ENCODE measurements around the gene CA11.
"Not testable (repeated sequence)": the region's sequence is repeated elsewhere in the genome, so short reads cannot be mapped to it uniquely, and the experiment has no call there.

Gene CA11

GRCh38 chr19:48646001-48646721, at the start of gene CA11:
Gene CA11 (minus strand): TSS chr19:48646187. CDS start chr19:48645632, 555 bp downstream.
- peak in 3 of 4 experiments; percentile 82 to 90 (median 82) for DNase-seq (ENCODE audit: low read depth in 4 of 4, low spot score in 1 of 4)

- DNase-seq (ENCODE audit: low read depth in 4 of 4, low spot score in 1 of 4) = not testable (repeated sequence)
Measured at GRCh38 chr19:48693629-48694028, 47.6 kb upstream of the CA11 start.

DNA sequence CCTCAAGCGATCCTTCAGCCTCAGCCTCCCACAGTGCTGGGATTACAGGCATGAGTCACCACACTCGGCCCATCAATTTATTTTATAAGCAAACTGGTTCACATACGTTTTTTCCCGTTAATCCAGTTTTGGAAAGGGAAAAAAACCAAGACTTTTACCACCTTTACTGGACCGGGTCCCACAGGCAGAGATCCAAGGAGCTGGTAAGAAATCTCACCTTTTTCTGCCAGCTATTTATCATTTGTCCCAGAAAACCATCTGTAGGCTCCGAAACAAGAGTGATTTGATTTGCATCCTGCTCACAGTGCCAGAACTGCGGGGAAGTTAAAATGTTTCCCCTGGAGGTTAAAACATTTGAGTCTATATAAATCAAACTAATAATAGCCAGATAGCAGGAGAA, 43.5 kb upstream of the CA11 start:
- DNase-seq (ENCODE audit: low read depth in 4 of 4, low spot score in 1 of 4) = no peak

GRCh38 chr19:48687776-48688175, 41.8 kb upstream of the CA11 start:
- no peak for DNase-seq (ENCODE audit: low read depth in 4 of 4, low spot score in 1 of 4)

DNA sequence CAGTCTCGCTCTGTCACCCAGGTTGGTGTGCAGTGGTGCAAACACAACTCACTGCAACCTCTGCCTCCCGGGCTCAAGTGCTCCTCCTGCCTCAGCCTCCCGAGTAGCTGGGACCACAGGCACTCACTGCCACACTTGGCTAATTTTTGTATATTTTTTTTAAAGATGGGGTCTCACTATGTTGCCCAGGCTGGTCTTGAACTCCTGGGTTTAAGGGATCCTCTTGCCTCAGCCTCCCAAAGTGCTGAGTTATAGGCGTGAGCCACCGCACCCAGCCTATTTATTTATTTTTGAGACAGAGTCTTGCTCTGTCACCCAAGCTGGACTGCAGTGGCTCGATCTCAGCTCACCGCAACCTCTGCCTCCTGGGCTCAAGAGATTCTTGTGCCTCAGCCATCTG, 40.6 kb upstream of the CA11 start:
- DNase-seq (ENCODE audit: low read depth in 4 of 4, low spot score in 1 of 4) = not testable (repeated sequence)

DNA sequence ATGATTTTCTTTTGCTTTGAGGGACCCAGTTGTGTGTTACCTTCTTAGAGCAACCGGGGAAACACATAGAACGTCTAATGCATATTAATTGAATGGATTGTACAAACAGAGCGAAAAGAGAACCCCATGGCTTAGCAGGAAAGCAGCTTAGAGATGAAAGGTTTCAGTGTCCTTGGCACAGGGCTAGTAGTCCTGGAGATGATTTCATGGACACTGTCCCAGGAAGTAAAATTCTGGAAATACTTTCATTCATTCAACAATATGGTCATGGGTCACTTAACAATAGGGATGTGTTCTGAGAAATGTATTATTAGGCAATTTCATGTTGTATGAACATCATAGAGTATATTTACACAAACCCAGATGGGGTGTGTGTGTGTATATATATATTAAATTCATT, 40.1 kb upstream of the CA11 start:
- no peak for DNase-seq (ENCODE audit: low read depth in 4 of 4, low spot score in 1 of 4)

- no peak for DNase-seq (ENCODE audit: low read depth in 4 of 4, low spot score in 1 of 4)
Measured at GRCh38 chr19:48685583-48685982, 39.6 kb upstream of the CA11 start.

DNA sequence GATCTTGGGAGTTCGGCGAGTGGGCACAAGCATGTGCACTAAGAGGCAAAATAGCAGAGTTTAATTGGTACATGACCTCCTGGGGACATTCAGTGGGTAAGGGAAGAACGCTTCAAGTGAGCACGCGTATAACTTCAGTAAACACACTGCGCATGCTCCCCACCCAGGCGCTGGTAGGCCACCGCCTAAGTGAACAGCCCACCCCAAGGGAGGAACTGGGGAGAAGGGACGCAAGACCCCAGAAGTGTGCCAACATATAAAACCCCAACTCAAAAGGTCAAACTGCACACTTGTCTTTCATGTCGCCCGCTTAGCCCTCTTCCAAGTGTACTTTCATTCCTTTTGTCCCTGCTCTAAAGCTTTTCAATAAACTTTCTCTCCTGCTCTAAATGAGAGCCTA, 37.4 kb upstream of the CA11 start:
- DNase-seq (ENCODE audit: low read depth in 4 of 4, low spot score in 1 of 4) = peak in 1 of 4 experiments; percentile 4

- DNase-seq (ENCODE audit: low read depth in 4 of 4, low spot score in 1 of 4) = no peak
Measured at GRCh38 chr19:48681127-48681470, 35.1 kb upstream of the CA11 start.

DNA sequence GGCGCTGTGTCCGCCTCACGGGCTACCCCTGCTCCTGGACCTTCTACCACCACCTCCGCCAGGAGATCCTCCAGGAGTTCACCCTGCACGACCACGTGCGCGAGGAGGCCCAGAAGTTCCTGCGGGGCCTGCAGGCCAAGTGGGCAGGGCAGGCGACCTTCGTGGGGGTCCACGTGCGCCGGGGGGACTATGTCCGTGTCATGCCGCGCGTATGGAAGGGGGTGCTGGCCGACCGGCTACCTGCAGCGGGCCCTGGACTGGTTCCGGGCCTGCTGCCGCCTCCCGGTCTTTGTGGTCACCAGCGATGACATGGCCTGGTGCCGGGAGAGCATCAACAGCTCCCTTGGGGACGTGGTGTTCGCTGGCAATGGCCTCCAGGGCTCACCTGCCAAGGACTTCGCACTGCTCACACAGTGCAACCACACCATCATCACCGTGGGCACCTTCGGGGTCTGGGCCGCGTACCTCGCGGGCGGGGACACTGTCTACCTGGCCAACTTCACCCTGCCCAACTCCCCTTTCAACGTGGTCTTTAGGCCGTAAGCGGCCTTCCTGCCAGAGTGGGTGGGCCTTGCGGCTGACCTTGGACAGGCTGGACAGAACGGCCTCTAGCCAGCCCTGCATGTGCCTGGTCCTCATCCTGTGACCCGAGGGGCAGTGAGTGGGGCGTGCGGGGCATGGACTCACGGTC, 34.6 kb upstream of the CA11 start:
- no peak for DNase-seq (ENCODE audit: low read depth in 4 of 4, low spot score in 1 of 4)

GRCh38 chr19:48680006-48680405, 34.0 kb upstream of the CA11 start:
- DNase-seq (ENCODE audit: low read depth in 4 of 4, low spot score in 1 of 4) = not testable (repeated sequence)

GRCh38 chr19:48678201-48678600, 32.2 kb upstream of the CA11 start:
- no peak for DNase-seq (ENCODE audit: low read depth in 4 of 4, low spot score in 1 of 4)

DNA sequence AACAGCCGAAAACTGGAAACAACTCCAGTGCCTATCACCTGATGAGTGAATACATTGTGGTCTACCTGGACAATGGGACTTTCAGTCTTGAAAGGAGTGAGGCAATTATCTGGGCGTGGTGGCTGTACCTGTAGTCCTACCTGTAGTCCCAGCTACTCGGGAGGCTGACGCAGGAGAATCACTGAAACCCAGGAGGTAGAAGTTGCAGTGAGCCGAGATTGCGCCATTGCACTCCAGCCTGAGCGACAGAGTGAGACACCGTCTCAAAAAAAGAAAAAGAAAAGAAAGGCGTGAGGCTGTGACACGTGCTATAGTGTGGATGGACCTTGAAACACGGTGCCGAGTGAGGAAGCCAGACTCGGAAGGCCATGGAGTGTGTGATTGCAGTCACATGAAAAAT, 30.9 kb upstream of the CA11 start:
- no peak for DNase-seq (ENCODE audit: low read depth in 4 of 4, low spot score in 1 of 4)

- DNase-seq (ENCODE audit: low read depth in 4 of 4, low spot score in 1 of 4) = no peak
Measured at GRCh38 chr19:48676487-48676886, 30.5 kb upstream of the CA11 start.

GRCh38 chr19:48674921-48675824, 29.2 kb upstream of the CA11 start:
- peak; percentile 49 to 66 (median 51) for DNase-seq (ENCODE audit: low read depth in 4 of 4, low spot score in 1 of 4)

DNA sequence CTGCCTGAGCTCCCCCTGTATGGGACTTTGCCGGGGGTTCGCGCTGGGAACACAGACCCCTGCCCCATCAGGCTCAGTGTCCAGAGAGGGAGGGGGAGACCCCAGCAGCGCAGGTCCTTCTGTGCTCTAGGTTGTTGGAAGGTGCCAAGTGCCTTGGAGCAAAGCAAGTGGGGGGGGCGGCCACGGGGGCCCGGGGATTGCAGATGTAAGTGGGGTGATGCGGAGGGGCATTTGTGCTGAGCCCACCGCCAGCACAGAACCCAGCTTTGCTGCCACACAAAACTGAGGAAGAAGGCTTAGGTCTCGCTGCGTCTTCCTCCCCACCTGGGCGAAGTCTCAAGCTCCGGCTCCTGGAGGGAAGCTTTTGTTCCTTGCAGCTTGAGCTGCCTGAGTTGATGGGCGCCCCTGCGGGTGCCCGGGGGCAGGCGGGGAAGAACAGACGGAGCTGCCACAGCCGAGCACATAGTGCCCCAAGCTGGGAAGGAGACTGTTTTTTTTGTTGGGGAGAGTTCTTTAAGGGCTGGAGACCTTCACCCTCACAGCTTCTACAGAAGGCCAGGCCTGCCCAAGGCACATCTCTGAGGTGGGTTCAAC, 28.3 kb upstream of the CA11 start:
- no peak for DNase-seq (ENCODE audit: low read depth in 4 of 4, low spot score in 1 of 4)

DNA sequence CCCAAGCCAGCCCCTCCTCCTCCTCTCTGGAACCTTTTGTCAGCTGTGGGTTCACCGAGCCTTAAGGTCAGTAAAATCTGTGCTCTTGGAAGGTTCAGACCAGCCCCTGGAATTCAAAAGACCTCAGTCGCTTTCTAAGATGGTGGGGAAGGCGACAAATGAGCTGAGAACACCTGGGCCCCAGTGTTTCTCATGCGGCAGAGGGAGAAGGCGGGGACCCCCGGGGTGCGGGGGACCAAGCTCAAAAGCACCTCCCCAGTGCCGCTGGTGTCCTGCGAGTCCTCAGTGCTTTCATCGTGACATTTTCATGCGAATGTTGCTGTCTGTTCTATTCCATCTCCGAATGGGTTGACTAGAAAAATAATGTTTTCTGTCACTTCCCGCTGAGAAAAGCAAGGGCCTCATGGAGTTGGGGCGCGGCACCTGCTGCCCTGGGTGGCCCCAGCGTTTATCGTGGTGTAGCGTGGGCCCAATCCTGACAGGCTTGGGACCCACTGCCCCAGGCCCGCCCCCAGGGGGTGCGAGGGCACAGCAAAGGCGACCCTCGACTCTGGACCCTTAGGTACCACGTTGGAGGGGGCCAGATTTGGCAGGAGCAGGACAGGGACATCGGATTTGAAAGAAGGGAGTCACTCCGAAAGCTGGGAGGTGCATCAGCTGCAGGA, 27.6 kb upstream of the CA11 start:
- DNase-seq (ENCODE audit: low read depth in 4 of 4, low spot score in 1 of 4) = no peak

DNA sequence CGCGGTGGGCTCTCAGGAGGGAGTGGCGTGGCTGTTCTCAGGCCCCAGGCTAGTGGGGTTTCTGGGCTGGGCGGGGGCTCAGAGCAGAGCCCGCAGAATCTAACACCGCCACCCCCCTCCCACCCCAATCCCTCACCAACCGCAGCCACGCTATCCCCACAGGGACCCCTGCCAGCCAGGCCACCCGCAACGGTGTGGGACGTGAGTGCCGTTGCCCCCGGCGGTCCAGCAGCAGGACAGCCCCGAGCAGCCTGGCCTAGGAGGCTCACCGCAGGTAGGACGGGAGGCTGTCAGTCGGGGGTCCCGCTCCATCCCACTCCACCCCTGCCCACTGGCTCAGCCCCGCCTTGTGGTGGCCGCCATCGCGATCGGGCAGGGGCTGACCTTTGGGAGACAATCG, 27.0 kb upstream of the CA11 start, which contains the start of gene NTN5:
Gene NTN5 (minus strand): TSS at position 24 of the 400 bp plus-strand sequence. CDS start 2,031 bp downstream, outside the sequence.
- DNase-seq (ENCODE audit: low read depth in 4 of 4, low spot score in 1 of 4) = no peak

DNA sequence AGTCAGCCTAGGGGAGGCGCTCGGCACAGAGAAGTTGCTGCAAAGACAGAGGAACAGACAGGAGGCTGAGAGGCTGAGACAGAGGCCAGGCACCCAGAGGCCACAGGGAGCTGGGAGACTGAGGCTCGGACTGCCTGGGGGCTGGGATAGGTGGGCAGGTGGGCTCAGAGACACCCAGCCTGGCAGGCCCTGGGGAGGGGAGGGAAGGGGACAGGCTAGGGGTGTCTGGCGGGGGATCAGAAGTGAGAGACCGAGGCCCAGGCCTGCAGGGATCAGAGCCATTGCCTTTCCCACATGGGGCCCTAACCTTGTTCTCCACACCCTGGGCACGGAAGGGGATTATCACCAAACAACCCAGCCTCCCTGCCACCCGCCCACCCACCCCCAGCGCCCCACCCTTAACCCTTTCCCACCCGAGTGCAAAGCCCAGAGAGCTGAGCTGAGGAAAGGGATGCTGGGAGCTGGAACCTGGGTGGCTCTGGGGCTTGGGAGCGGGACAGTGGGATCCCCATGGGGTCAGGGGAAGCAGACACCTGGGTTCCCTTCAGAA, 25.5 kb upstream of the CA11 start:
- DNase-seq (ENCODE audit: low read depth in 4 of 4, low spot score in 1 of 4) = no peak

- no peak for DNase-seq (ENCODE audit: low read depth in 4 of 4, low spot score in 1 of 4)
Measured at GRCh38 chr19:48670699-48671445, 24.9 kb upstream of the CA11 start.

All from stimulated activated CD4-positive, alpha-beta T cell treated with anti-CD3 and anti-CD28 coated beads, Interleukin-1b, Interleukin-23, amount 100 ng/mL, for 24 hours (primary cell).